ENCODE results near the gene RPS8.
"Not testable (repeated sequence)": the region's sequence is repeated elsewhere in the genome, so short reads cannot be mapped to it uniquely, and the experiment has no call there.

Gene RPS8

GRCh38 chr1:44803062-44803311, 27.6 kb downstream of the RPS8 start:
- no peak for DNase-seq (ENCODE audit: low read depth)

- DNase-seq (ENCODE audit: low read depth) = no peak
These were observed 28.2 kb downstream of the RPS8 start for GRCh38 chr1:44803312-44804095.

GRCh38 chr1:44805311-44806024, 30.1 kb downstream of the RPS8 start:
- DNase-seq (ENCODE audit: low read depth) = no peak

- no peak for DNase-seq (ENCODE audit: low read depth)
These were observed 30.8 kb downstream of the RPS8 start for GRCh38 chr1:44806025-44806703.

GRCh38 chr1:44806704-44807363, 31.5 kb downstream of the RPS8 start, which contains the start of gene DYNLT4:
TSS of gene DYNLT4 (minus strand) at chr1:44807351. CDS start at chr1:44806668, 683 bp downstream.
- DNase-seq (ENCODE audit: low read depth) = no peak

GRCh38 chr1:44807364-44808062, 32.2 kb downstream of the RPS8 start:
- peak; percentile 73 for DNase-seq (ENCODE audit: low read depth)

GRCh38 chr1:44808063-44808937, 33.0 kb downstream of the RPS8 start, which contains the start of gene BTBD19:
TSS of gene BTBD19 (plus strand) at chr1:44808523. CDS start at chr1:44808821, 298 bp downstream.
- DNase-seq (ENCODE audit: low read depth) = no peak

- peak; percentile 69 for DNase-seq (ENCODE audit: low read depth)
These were observed 33.9 kb downstream of the RPS8 start for GRCh38 chr1:44808938-44809917.

- DNase-seq (ENCODE audit: low read depth) = no peak
These were observed 34.9 kb downstream of the RPS8 start for GRCh38 chr1:44810101-44810761.

GRCh38 chr1:44810762-44811105, 35.4 kb downstream of the RPS8 start:
- not testable (repeated sequence) for DNase-seq (ENCODE audit: low read depth)

GRCh38 chr1:44811234-44811633, 35.9 kb downstream of the RPS8 start:
- no peak for DNase-seq (ENCODE audit: low read depth)

GRCh38 chr1:44812822-44813543, 37.6 kb downstream of the RPS8 start:
- no peak for DNase-seq (ENCODE audit: low read depth)

GRCh38 chr1:44815926-44816325, 40.6 kb downstream of the RPS8 start:
- not testable (repeated sequence) for DNase-seq (ENCODE audit: low read depth)

GRCh38 chr1:44817307-44817706, 42.0 kb downstream of the RPS8 start:
- DNase-seq (ENCODE audit: low read depth) = no peak

GRCh38 chr1:44817771-44818495, 42.6 kb downstream of the RPS8 start:
- no peak for DNase-seq (ENCODE audit: low read depth)

- DNase-seq (ENCODE audit: low read depth) = no peak
These were observed 43.9 kb downstream of the RPS8 start for GRCh38 chr1:44819196-44819607.

- DNase-seq (ENCODE audit: low read depth) = peak; percentile 56
These were observed 44.4 kb downstream of the RPS8 start for GRCh38 chr1:44819608-44820327.
